Pancreas (tissue), 10 donors: ENCODE measurements around the gene SCYL3. TPM values are rescaled to one million over a fixed set of nuclear protein-coding genes. Genes with fewer than 3 reads are reported as not detected.
A peak's percentile ranks its signal among the peaks of the same experiment; 100 is the strongest.

Source experiments
- ATAC-seq, 4 donors: fragments of 200-7000 bp; cut with Tn5 transposase; one replicate each; pipeline versions ENCODE4 v1.8.0 to v1.9.1; 2020; ENCODE audit warnings: mild to moderate bottlenecking in 4 of 4, moderate library complexity in 4 of 4
- DNase-seq, 6 donors: peaks; one replicate each; pipeline ENCODE4 v3.0.0-alpha.2; 2020
- FAIRE-seq: peaks from 2 replicates; lab custom pipeline; 2012; peaks lifted over from hg19 to GRCh38; lab: Jason Lieb, UNC
- H3K27ac ChIP-seq, 4 donors: fragments of 200-600 bp; sonication (generic); 1 replicate in 3 of 4; 2 replicates in 1 of 4; pipeline versions ENCODE4 v1.5.0 to v1.8.0; 2020
- H3K27me3 ChIP-seq, 4 donors: fragments of 200-600 bp; one replicate each; pipeline ENCODE4 v1.8.0; 2021
- H3K36me3 ChIP-seq, 3 donors: fragments of 200-600 bp; sonication (generic) in 1 of 3; one replicate each; pipeline versions ENCODE4 v1.5.0 to v1.8.0; 2020 to 2021
- H3K4me1 ChIP-seq, 3 donors: fragments of 200-600 bp; one replicate each; pipeline ENCODE4 v1.8.0; 2021
- H3K4me3 ChIP-seq, 4 donors: fragments of 200-600 bp; sonication (generic) in 2 of 4; one replicate each; pipeline versions ENCODE4 v1.5.0 to v1.8.0; 2020 to 2021
- H3K9me3 ChIP-seq, 4 donors: fragments of 200-600 bp; one replicate each; pipeline ENCODE4 v1.8.0; 2021
- WGBS, 2 donors: extraction: QIAGEN DNeasy Blood & Tissue Kit; methylation state at CpG; one replicate each; pipeline ENCODE4 v1.1.7; 2013; 5-methylcytosine and 5-hydroxymethylcytosine counted together
- intact Hi-C, 3 donors: fragments of 100-400 bp; cut with DNase I; formaldehyde crosslinking; loops; one replicate each; pipeline versions ENCODE4 v1.11.1 to v1.14.2; 2022
- polyA plus RNA-seq, 2 donors: library from polyadenylated mRNA; stranded (reverse); fragments of 200-250 nt; gene quantifications; one replicate each; pipeline ENCODE4 v1.2.3, GENCODE V29; 2013
- total RNA-seq, 6 donors: library from RNA; stranded (reverse); fragmentation: NEBNext Ultra II Directional in 4 of 6; extraction: Animal tissue kit (Norgen Biotek cat#: 25700) in 4 of 6; gene quantifications; one replicate each; pipeline versions ENCODE4 v1.2.1 to v1.2.4, GENCODE V29; 2021 to 2023
- TF ChIP-seq, protein P1 (sequence below), 4 donors: fragments of 200-600 bp; sonication (generic) in 3 of 4; IDR thresholded peaks; one replicate each; pipeline versions ENCODE4 v1.5.0 to v1.8.0; 2021; ENCODE audit warnings: antibody characterized with exemption in 4 of 4
- donor health status: healthy with polysubstance abuse.
- donor health status: DM: no; HTN: no; CAD: no; lungs with moderate emphysema.
- donor health status: DM: no; HTN: no; CAD: no.
- donor health status: control.
- donor health status: control.
- donor health status: Bipolar disorder and iron deficiency.
- donor health status: DM: yes; HTN: yes; CAD: no.
- donor health status: DM: no; HTN: no; CAD: no.
- donor health status: DM: no; HTN: no; CAD: no.
- donor health status: DM: yes; HTN: yes; CAD: no.

Gene SCYL3
- total and polyA plus RNA-seq, 8 donors, result 2.9 to 9.0 (median 5.2) TPM

DNA sequence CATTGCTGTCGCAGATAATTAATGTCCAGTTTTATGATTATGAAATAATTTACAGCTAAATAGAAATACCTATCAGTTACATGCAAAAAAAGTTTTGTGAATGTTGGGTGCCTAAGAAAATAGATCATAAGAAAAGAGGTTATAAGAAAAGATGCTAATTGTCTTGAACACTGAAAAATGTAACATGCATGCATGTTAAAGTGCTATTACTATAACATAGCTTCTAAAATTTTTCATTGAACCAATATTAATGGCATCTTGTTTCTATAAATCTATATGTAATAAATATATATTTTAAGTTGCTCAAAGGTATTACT lies 35.5 kb upstream of the SCYL3 start:
- WGBS, 2 donors, result 4 to 15% methylated on average over 1 of the region's 1 CpG
- H3K4me1 ChIP-seq, result no peaks in the 10 kb centered on the region
- H3K27ac ChIP-seq, result no peak overlapping the region
- no peaks in the 10 kb centered on the region for H3K9me3 ChIP-seq
- H3K27me3 ChIP-seq, result no peaks in the 10 kb centered on the region
- no peak for FAIRE-seq
- no peak for ATAC-seq
- TF ChIP-seq, protein P1, sequence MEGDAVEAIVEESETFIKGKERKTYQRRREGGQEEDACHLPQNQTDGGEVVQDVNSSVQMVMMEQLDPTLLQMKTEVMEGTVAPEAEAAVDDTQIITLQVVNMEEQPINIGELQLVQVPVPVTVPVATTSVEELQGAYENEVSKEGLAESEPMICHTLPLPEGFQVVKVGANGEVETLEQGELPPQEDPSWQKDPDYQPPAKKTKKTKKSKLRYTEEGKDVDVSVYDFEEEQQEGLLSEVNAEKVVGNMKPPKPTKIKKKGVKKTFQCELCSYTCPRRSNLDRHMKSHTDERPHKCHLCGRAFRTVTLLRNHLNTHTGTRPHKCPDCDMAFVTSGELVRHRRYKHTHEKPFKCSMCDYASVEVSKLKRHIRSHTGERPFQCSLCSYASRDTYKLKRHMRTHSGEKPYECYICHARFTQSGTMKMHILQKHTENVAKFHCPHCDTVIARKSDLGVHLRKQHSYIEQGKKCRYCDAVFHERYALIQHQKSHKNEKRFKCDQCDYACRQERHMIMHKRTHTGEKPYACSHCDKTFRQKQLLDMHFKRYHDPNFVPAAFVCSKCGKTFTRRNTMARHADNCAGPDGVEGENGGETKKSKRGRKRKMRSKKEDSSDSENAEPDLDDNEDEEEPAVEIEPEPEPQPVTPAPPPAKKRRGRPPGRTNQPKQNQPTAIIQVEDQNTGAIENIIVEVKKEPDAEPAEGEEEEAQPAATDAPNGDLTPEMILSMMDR (IDR thresholded peaks at IDR 0.05), result no peak
- no peaks in the 10 kb centered on the region for H3K36me3 ChIP-seq
- DNase-seq, result no peak
- no peak overlapping the region for H3K4me3 ChIP-seq
- intact Hi-C loops, result no loop called here

DNA sequence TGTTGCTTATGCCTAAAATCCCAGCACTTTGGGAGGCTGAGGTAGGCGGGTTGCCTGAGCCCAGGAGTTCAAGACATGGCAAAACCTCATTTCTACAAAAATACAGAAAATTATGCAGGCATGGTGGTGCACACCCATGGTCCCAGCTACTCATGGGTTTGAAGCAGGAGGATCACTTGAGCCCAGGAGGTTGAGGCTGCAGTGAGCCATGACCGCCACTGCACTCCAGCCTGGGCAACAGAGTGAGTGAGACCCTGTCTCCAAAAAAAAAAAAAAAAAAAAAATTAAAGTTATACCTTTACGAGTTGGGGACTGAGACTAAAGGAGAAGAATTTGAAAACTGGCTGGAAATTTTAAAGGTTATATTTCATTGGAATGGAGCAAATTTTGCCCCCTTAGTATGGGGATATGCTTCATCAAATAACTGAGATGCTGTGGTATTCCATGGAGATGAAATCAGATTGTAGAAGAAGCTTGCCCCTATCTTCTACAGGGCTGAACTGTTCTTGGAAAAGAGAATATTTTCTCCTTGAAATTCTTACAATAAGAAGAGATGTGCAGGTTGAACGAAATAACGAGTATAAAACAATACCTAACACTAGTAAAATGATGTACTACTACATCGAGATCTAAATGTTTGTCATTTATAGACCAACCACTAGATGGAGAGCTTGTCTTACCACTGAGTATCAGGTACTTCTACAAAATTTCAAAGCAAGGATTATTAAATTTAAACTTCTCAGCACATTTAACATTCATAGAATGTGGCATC lies 34.9 kb upstream of the SCYL3 start:
- no peaks in the 10 kb centered on the region for H3K27me3 ChIP-seq
- WGBS, 2 donors, result 32 to 38% methylated on average over 6 of the region's 6 CpGs
- ATAC-seq, result peak; percentile 56 to 86 (median 78)
- no peak for DNase-seq
- intact Hi-C loops, result no loop called here
- H3K4me1 ChIP-seq, result no peaks in the 10 kb centered on the region
- FAIRE-seq, result peak; percentile 94
- H3K9me3 ChIP-seq, result no peaks in the 10 kb centered on the region
- no peak overlapping the region for H3K4me3 ChIP-seq
- TF ChIP-seq, protein P1 (IDR thresholded peaks at IDR 0.05), result peak in 3 of 4 donors; percentile 18 to 53 (median 40)
- no peaks in the 10 kb centered on the region for H3K36me3 ChIP-seq
- H3K27ac ChIP-seq, result no peak overlapping the region

DNA sequence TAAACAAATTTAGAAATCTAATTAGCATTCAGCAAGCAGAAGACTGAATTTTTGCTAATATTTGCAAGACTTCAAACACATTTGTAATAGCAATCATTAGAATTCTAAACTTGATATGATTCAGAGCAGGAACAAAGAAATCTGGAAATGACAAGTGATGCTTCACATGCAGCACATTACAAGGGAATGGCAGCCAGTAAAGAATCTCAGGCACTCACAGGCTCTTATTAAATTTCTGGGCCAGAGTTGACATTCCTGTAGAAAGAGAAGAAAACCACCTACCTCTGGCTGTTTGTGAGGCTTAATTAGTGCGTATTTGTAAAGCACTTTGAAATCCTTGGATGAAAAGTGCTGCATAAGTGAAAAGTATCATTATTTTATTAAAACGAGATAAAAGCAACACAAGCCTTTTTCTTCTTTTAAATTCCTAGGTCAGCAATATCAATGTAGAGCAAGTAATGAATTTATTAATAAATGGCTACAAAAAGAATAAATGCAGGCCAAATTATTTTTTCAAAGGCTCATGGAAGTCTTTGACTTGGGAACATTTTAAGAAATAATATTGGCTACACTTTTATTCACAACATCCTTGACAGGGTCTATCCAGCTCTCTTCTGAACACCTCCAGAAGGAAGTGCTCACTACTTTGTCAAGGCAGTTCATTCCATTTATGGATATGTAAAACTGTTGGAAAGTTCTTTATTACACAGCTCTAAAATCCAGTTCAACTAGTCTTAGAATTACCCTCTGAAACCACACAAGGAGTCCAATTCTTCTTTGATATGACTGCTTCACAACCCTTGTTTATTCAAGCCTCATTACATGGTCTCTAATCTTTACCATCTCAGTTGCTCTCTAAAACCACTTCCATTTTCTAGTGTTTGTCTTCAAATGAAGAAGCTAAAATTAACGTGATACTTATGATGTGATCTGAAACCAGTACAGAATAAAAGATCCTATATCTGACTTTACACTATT lies 32.1 kb upstream of the SCYL3 start:
- ATAC-seq (no peak), FAIRE-seq (no peak), DNase-seq (no peak)
- no peaks in the 10 kb centered on the region for H3K36me3 ChIP-seq
- H3K4me1 ChIP-seq, result no peaks in the 10 kb centered on the region
- no peaks in the 10 kb centered on the region for H3K9me3 ChIP-seq
- no peak overlapping the region for H3K27ac ChIP-seq
- intact Hi-C loops, result no loop called here
- H3K27me3 ChIP-seq, result no peaks in the 10 kb centered on the region
- no peak overlapping the region for H3K4me3 ChIP-seq
- TF ChIP-seq, protein P1 (IDR thresholded peaks at IDR 0.05), result no peak
- WGBS, 2 donors, result 63 to 70% methylated on average over 3 of the region's 3 CpGs

DNA sequence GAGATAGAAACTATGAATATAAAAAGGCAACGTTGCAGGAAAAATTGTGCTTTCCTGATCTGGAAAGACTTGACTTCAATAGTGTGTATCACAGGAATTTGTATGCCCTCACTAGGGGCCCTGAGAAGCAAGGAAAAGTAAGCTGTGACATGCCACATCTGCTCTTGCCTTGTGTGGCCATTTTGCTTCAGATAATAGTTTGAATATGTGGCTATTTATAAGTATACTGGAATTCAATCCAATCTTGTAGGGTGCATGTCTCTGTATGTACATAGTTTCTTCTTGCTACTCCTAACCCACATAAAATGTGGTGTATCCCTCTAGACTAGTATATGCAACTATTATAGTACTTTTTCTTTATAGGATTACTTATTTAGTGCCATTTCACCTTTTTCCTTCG lies 31.1 kb upstream of the SCYL3 start:
- Histone ChIP-seq H3K4me3 (no peak overlapping the region), H3K36me3 (no peaks in the 10 kb centered on the region), H3K9me3 (no peaks in the 10 kb centered on the region), H3K4me1 (no peaks in the 10 kb centered on the region), H3K27me3 (no peaks in the 10 kb centered on the region), H3K27ac (no peak overlapping the region)
- intact Hi-C loops, result no loop called here
- DNase-seq, result no peak
- TF ChIP-seq, protein P1 (IDR thresholded peaks at IDR 0.05), result no peak
- WGBS, 2 donors, result 57 to 77% methylated on average over 2 of the region's 2 CpGs
- no peak for ATAC-seq
- FAIRE-seq, result no peak
